Urothelium cell line (cell line): ENCODE measurements around the gene DAB2IP.
A peak's percentile ranks its signal among the peaks of the same experiment; 100 is the strongest.

ENCODE experiments used
- DNase-seq: peaks from one replicate; pipeline ENCODE4 v3.0.0; 2011; ENCODE audit warnings: low spot score, mixed read lengths
- FAIRE-seq: peaks from 2 replicates; lab custom pipeline; 2011; peaks lifted over from hg19 to GRCh38; lab: Jason Lieb, UNC

DAB2IP gene

GRCh38 chr9:121813519-121814210, 162.2 kb downstream of the DAB2IP start:
- FAIRE-seq = no peak
- DNase-seq = no peak

GRCh38 chr9:121814594-121814993, 163.2 kb downstream of the DAB2IP start:
- DNase-seq (no peak), FAIRE-seq (no peak)

- FAIRE-seq = no peak
- DNase-seq = no peak
Observed at GRCh38 chr9:121815084-121815483, 163.7 kb downstream of the DAB2IP start.

GRCh38 chr9:121815546-121816448, 164.4 kb downstream of the DAB2IP start:
- FAIRE-seq (no peak), DNase-seq (no peak)

GRCh38 chr9:121816449-121816817, 165.0 kb downstream of the DAB2IP start:
- FAIRE-seq = peak; percentile 61
- no peak for DNase-seq

- DNase-seq = no peak
- no peak for FAIRE-seq
Observed at GRCh38 chr9:121816845-121817450, 165.5 kb downstream of the DAB2IP start.

GRCh38 chr9:121817476-121817875, 166.0 kb downstream of the DAB2IP start:
- FAIRE-seq (no peak), DNase-seq (no peak)

DNA sequence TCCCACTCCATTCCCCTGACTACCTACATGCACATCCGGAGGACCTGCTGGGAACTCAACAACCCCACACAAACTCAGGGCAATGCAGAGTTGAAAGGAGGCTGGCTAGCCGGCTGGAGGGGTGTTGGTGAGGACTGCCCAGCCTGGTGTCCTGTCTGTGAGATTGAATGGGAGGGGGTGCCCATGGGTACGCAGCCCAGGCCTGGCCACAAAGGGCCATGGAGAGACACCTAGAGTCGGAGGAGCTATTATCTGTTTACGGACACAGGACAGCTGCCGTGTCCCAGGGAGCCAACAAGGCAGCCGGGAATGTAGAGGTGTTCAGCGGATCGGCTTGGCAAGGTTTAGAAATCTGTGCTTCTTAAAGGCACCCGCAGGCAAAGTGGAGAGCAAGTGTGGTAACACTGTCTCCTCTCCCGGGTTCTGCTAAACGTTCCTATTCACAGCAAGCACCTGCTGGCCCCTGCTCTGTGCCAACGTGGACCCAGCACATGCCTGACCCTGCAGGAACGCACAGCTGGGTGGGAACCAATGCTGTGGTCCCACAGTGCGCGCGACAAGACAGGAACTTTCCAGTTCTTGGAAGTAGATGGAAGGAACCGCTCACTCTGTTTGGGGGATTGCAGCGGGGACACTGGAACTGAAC, 166.7 kb downstream of the DAB2IP start:
- no peak for FAIRE-seq

GRCh38 chr9:121818841-121819427, 167.5 kb downstream of the DAB2IP start:
- no peak for DNase-seq
- FAIRE-seq = no peak

More for the DNA sequence above, 166.7 kb downstream of the DAB2IP start:
- no peak for DNase-seq

- no peak for FAIRE-seq
- DNase-seq = no peak
Observed at GRCh38 chr9:121819428-121820231, 168.2 kb downstream of the DAB2IP start.

DNA sequence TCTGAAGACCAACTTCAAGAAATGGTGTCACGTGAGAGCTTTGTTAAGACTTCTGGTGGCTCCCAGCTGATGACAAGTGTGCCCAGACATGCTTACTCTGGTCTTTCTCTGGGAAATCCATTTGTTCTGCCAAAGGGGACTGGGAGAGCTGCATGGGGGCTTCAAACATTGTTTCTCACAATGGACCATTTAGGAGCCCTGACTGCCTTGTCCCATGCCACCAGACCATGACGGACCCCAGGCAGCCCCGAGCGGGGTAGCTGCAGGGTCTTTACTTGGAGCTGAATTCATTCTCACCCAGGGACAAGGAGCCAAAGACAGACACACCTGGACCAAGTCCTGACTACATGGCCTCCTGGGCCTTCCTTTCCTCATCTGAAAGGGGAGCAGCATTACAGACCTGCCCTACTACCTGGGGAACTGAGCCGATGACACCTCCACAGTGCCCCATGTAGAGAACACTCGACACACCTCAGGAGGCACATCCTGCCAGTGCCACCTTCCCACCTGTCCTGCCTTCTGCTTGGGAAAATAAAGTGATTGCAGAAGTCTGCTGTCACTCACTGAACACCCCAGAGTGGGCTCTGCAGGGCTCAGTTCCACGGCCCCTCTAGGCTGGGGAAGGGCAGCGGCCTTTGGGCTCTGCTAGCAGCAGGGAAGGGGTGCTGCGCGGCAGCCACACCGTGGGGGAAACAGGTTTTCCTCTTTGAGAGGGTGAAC, 169.0 kb downstream of the DAB2IP start:
- FAIRE-seq = no peak

GRCh38 chr9:121821326-121821725, 169.9 kb downstream of the DAB2IP start:
- no peak for DNase-seq
- no peak for FAIRE-seq

More for the DNA sequence above, 169.0 kb downstream of the DAB2IP start:
- no peak for DNase-seq

DNA sequence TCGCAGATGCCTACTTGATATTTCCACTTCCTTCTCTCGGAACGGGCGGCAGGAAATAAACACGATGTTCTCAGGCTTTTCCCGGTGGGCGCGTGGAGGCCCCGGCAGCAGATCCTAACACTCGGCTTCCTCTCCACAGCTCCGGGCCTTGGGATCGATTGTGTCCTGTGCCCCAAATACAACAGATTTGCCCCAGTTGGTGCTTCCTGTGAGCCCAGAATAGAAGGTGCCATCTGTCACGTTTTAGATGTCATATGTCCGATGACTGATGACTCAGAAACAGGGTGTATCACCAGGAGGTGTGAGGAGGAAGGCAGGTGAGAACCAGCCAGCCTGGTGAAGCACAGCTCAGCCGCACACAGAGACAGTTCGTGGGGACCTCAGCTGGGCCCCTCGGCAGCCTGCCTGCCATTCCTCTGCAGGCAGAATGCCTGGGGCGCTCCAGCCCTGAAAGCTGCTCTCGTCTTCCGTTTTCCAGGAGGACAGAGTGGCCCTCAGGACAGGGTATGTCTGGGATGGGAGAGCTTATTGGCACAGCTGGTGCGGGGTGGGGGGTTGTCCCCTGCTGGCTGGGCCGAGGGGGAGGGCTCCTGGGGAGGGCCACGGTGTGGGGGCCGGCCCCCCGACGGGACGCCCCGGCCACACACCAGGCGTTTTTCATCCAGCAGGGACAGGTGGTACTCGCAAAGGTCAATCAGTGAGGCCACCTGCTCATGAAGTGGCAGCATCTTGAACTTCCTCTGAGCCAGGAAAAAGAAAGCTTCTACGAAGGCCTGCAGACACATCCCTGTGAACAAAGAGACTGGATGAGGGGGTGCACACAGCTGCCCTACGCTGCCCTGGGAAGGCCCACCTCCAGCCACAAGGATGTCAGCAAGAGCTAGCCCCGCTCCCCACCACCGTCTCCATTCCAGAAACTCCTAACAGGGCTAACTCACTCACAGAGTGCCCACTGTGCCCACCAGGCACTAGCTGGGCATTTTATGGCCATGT, 171.0 kb downstream of the DAB2IP start:
- FAIRE-seq = no peak
- no peak for DNase-seq

DNA sequence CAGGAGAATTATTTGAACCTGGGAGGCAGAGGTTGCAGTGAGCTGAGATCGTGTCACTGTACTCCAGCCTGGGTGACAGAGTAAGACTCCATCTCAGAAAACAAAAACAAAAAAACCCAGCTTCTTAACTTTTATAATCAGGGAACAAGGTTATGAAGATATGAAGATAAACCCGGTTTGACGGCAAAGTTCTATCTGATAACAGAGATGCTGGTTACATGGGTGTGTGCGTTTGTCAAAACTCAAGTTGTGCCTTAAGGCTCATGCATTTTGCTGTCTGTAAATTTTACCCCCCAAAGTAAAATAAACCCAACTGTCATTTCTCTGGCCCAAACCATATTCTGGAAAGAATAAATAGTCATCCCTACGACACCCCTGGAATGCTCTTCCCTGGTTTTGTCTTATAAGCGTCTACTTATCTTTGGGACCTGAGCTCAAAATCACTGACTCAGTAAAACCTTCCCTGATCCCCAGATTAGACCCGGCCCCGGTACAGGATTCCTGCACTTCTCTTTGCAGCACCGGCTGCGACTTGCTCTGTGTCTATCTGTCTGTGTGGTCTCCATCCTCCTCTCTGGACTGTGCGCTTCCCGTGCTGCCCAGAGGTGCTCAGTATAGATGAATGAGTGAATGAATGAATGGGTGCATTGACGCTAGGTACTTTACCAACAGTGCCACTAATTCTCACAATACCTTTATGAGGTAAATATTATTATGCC, 172.2 kb downstream of the DAB2IP start:
- no peak for FAIRE-seq
- DNase-seq = no peak

DNA sequence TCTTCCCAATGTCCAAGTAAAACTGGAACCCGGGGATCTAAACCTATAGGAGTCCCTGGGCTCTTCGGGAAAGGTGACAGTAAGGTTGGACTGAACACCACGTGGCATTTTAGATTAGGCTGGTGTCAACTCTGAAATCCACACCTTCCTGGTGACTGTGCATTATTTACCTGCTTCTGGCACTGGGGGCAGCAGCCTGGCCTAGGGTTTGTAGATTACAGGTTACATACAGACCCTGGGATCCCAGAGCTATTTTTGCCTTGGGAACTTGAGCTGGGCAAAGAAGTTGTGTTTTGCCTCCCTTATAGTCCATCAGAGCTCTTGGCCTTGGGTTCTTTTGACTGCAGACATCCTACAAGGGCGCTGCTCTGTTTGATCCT, 173.2 kb downstream of the DAB2IP start:
- FAIRE-seq (no peak), DNase-seq (no peak)

- FAIRE-seq (no peak), DNase-seq (no peak)
Observed at GRCh38 chr9:121825031-121825691, 173.7 kb downstream of the DAB2IP start.

GRCh38 chr9:121826711-121827110, 175.3 kb downstream of the DAB2IP start:
- FAIRE-seq (no peak), DNase-seq (no peak)
